GM18907 (cell line): ENCODE measurements around the gene DGLUCY.
"Not testable (repeated sequence)": the region's sequence is repeated elsewhere in the genome, so short reads cannot be mapped to it uniquely, and the experiment has no call there.

Experiments
- ATAC-seq: cut with Tn5 transposase; IDR thresholded peaks from one replicate; pipeline ENCODE4 v1.9.1; 2021; ENCODE audit warnings: mild to moderate bottlenecking, moderate library complexity; ENCODE audit not compliant: unreplicated experiment

Gene DGLUCY

DNA sequence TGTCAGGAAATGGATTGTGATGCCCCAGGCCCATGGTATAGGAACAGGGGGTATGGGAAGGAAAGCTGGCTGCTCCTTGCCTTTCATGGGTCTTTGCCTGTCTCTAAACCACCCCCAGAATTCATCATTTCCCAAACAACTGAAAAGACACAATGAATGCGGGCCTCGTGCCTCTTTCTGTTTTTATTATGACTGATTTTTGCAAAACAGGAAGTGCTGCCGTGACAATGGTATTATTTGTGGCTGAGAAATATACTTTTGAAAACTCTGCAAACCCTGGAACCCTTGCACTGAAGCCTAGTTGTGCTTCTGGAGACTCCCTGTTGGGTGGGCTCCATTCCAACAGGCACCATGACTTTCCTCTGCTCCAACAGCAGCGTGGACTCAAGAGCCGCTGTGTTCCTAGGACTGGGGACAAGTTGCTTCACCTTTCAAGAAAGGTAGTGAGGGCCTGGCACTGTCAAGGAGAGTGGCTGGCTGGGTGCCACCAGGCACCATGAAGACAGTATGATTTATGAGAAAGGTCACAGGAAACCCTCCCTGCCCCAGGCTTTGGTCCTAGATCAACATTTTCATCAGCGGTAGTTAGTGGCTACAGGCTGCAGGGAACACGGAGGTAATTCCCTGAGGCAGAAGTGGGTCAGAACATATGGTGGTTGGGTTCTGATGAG is 4.8 kb upstream of the DGLUCY start:
- no peak for ATAC-seq

DNA sequence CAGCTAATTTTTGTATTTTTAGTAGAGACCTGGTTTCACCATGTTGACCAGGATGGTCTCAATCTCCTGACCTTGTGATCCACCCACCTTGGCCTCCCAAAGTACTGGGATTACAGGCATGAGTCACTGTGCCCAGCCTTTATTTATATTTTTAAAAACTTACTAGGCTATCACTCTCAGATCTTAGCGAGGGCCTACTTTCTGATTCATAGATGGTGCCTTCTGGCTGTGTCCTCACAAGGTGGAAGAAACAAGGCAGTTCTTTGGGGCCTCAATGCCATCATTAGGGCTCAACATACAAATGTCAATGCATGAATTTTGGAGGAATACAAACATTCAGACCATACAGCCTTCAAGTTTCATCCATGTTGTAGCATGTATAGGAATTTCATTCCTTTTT is 2.4 kb upstream of the DGLUCY start:
- ATAC-seq = no peak

DNA sequence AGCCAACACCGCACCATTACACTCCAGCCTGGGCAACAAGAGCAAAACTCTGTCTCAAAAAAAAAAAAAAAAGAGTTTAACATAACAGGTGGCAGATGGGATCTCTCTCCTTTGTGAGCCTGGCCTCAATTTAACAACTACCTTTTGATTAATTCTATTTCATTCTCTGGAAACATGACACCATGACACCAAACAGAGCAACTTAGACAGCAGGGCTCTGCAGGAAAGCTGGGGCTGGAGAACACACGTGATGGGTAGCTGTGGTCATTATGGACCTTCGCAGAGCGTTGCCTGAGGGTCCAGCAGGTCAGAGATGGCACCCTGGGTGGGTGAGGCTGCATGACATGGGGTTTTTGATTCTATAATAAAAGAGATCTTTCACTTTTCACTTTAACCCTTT is 1.7 kb upstream of the DGLUCY start:
- no peak for ATAC-seq

DNA sequence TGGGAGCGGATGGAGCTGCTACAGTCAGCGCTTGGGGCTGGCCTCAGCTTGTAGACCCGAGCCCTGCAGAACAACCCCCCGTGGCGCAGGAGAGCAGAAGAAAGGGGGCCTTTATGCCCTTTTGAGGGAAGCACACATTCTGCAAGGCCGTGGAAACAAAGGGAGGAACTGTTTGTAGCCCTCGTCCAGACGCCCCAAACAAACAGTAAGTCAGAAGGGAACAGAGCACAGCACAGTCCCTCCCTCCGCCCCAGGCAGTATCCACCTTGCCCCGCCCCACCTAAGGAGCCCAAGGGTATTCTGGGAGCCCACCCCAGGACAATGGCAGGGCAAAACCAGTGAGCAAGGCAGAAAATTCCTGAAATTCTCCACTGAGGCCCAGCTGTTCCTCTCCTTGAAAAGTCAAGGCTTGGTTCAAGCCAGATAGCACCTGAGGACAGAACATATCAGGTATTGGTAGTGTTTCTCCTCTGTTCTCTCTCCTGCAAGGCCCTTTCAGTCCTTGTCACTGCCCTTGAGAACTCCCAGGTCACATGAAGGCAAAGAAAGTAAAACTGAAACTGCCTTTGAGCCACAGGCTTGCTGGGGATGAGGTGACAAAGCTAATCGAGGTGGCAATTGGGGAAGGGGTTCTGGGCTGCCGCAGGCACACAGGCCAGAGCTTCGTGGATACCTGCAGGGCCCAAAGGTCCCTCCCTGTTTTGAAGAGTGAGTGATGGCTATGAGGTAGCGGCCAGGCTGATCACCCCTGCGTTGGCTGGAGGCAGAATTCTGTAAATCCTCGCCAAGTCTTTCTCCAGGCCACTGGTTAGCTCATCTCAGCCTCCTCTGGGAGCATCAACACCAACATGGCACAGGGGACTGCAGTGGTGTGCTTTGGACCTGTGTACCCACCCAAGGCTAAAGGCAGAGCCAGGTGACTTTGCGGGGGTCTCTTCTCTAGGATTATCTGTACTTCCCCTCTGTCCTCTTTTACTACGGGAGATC is 499 bp downstream of the DGLUCY start:
- ATAC-seq = peak; percentile 87

DNA sequence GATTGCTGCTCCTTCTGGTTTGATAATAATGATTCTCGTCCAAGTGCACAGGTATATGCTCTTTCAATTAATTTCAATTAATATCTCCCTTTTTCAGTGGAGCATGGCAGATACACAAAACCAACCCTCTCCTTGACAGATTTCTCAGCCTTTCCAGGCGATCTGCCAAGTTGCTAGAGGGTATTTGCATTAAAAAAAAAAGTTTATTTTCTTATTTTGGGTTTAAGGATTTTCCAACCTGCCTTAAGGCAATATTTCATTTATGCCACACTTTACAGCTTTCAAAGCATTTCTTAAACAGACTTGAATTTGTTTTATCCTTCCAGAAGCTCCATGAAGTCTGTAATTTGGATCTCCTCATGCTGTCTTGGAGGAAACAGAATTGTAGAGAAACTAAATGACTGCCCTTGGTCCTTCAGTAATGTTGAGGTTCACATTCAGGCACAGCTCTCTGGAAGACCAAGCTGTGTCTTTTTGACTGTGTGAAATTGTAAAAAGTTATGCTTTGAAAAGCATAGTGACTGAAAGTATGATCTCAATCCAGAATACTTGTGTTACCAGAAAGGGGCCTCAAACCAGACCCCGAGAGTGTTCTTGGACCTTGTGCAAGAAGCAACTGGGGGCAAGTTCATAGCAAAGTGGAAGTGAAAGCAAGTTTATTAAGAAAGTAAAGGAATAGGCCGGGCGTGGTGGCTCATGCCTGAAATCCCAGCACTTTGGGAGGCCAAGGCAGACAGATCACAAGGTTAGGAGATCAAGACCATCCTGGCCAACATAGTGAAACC is 2.3 kb downstream of the DGLUCY start:
- ATAC-seq = no peak

DNA sequence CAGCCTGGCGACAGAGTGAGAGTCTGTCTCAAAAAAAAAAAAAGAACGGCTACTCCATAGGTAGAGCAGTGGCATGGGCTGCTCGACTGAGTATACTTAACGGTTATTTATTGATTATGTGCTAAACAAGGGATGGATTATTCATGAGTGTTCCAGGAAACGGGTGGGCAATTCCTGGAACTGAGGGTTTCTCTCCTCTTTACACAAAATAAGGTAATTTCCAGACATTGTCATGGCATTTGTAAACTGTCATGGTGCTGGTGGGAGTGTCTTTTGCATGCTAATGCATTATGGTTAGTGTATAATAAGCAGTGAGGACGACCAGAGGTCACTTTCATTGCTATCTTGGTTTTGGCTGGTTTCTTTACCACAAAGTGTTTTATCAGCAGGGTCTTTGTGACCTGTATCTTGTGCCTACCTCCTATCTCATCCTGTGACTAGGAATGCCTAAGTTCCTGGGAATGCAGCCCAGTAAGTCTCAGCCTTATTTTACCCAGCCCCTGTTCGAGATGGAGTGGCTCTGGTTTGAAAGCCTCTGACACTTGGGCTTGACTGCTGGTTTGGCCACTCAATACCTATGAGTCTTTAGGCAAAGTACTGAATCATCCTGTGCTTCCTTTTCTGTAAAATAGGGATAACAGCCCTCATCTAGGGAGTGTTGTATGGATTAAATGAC is 3.2 kb downstream of the DGLUCY start:
- no peak for ATAC-seq

- ATAC-seq = no peak
Observed at GRCh38 chr14:91117960-91118359, 4.1 kb downstream of the DGLUCY start.

- no peak for ATAC-seq
Observed at GRCh38 chr14:91118511-91119068, 4.7 kb downstream of the DGLUCY start.

DNA sequence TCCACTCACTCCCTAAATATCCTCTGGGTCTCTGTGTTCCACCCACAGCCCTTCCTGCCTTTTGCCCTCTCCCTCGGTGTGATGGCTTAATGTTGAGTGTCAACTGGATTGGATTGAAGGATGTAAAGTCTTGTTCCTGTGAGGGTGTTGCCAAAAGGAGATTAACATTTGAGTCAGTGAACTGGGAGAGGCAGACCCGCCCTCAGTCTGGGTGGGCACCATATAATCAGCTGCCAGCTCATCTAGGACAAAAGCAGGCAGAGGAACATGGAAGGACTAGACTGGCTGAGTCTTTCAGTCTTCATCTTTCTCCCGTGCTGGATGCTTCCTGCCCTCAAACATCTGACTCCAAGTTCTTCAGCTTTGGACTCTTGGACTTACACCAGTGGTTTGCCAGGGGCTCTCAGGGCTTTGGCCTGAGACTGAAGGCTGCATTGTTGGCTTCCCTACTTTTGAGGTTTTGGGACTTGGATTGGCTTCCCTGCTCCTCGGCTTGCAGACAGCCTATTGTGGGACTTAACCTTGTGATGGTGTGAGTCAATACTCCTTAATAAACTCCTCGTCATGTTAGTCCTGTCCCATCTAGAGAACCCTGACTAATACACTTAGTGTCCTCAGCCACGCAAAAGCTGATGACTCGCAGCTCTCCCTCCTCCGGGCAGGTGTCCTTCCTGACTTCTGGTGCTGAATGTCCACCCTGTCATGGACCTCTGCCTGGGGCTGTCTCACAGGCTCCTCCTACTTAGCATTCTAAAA is 5.9 kb downstream of the DGLUCY start:
- no peak for ATAC-seq

- ATAC-seq = no peak
Observed at GRCh38 chr14:91123201-91123600, 9.3 kb downstream of the DGLUCY start.

- ATAC-seq = not testable (repeated sequence)
Observed at GRCh38 chr14:91124406-91125270, 10.8 kb downstream of the DGLUCY start.

DNA sequence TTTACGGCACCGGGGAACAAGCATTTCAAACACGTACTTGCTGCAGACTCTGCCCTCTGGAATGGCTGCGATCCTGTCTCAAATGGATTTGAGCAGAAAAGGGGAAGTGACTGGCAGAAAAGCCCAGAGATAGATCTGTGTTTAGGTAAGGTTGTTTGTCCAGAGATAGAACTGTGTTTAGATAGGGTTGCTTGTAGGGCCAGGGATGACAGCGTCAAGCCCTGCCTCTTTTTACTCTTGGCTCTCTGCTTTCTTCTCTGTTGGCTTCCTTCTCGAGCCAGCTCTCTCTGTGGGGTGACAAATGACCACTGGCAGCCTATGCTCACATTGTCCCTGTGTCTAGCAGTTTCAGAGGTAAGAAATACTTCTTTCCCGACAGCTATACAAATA is 11.4 kb downstream of the DGLUCY start:
- ATAC-seq = no peak

GRCh38 chr14:91125801-91126200 is 11.9 kb downstream of the DGLUCY start:
- no peak for ATAC-seq

DNA sequence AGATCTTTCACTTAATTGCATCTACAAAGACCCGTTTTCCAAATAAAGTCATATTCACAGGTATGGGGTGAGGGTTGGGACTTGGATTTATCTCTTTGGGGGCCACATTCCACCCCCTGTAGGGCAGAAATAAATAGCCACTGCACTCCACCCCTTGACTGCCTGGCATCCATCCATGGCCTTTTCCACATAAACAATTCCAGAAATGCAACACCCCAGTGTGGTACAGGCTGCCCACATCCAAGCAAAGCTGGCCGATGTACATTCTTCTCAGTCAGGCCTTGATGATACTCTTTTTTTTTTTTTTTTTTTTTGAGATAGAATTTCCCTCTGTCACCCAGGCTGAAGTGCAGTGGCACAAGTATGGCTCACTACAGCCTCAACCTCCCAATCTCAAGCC is 12.9 kb downstream of the DGLUCY start:
- no peak for ATAC-seq

DNA sequence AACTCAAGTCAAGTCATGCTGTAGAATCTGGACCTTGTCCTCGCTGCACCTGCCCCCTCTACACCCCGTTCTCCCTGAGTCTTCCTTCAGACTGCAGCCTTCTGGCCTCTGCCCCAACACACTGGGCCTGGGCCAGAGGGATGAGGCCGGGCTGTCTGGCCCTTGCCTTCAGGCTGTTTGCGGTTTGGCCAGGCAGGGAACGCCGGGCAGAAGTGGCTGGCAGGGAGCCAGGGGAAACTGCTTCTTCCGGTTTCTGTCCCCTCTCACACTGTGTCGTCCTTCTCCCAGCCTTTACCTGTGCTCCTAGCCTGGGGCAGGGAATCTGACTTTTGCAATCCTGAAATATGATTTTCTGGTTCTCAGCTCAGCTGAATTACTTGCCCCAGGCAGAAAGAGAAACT is 13.5 kb downstream of the DGLUCY start:
- no peak for ATAC-seq

DNA sequence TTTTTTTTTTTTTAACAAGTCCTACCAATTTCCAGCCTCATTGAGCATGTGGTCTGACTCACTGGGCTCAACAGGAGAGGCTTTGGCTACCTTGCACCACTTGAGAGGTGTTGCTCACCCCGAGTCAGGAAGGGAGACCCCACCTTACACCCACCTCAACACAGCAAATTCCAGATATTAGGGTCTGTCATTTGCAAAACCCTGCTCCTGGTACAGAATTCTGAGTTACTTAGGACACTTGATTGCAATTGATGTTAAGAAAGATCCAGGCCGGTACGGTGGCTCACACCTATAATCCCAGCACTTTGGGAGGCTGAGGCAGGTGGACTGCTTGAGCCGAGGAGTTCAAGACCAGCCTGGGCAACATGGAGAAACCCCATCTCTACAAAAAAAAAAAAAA is 14.1 kb downstream of the DGLUCY start:
- no peak for ATAC-seq

- no peak for ATAC-seq
Observed at GRCh38 chr14:91128699-91129098, 14.8 kb downstream of the DGLUCY start.

DNA sequence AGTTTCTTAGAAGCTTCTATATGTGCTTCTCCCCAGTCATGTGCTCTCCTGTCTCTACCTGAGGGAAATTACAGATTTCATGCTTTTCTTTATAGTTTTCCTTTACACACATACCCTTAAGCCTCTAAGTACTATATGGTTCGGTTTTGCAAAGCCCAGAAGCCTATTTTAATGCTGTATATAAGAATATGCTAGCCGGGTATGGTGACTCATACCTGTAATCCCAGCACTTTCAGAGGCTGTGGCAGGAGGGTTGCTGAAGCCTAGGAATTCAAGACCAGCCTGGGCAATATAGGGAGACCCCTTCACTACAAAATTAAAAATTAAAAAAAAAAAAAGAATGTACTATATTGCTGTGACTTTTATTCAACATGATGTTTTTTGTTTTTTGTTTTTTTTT is 15.4 kb downstream of the DGLUCY start:
- ATAC-seq = no peak

DNA sequence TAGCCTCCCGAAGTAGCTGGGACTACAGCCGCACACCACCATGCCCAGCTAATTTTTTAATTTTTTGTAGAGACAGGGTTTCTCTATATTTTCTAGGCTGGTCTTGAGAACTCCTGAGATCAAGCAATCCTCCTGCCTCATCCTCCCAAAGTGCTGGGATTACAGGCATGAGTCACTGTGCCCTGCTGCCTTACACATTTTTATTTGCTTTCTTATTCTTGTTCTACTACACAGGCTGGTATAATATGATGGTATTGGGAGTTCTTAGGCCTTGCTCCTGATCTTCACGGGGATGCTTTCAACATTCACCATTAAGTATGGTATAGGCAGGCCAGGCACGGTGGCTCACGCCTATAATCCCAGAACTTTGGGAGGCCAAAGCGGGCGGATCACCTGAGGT is 21.2 kb downstream of the DGLUCY start:
- no peak for ATAC-seq
